Stimulated activated CD4-positive, alpha-beta T cell treated with anti-CD3 and anti-CD28 coated beads, Interleukin-15, amount 100 ng/mL, for 24 hours (primary cell): ENCODE measurements around the gene SYT15.
"Not testable (repeated sequence)": the region's sequence is repeated elsewhere in the genome, so short reads cannot be mapped to it uniquely, and the experiment has no call there.

ENCODE experiments used
- DNase-seq: peaks from one replicate; pipeline ENCODE4 v3.0.0-alpha.2; 2020

Gene SYT15

GRCh38 chr10:46594453-46595063 lies 15.6 kb downstream of the SYT15 start:
- not testable (repeated sequence) for DNase-seq

GRCh38 chr10:46596570-46596969 lies 17.6 kb downstream of the SYT15 start:
- not testable (repeated sequence) for DNase-seq

- DNase-seq = peak; percentile 26
These were observed 18.8 kb downstream of the SYT15 start for GRCh38 chr10:46597616-46598246.

GRCh38 chr10:46600516-46600915 lies 21.6 kb downstream of the SYT15 start:
- DNase-seq = not testable (repeated sequence)

GRCh38 chr10:46615540-46615939 lies 36.6 kb downstream of the SYT15 start:
- DNase-seq = not testable (repeated sequence)

GRCh38 chr10:46616227-46616626 lies 37.3 kb downstream of the SYT15 start:
- not testable (repeated sequence) for DNase-seq

GRCh38 chr10:46617134-46617533 lies 38.2 kb downstream of the SYT15 start:
- DNase-seq = not testable (repeated sequence)

GRCh38 chr10:46617913-46618312 lies 39.0 kb downstream of the SYT15 start:
- not testable (repeated sequence) for DNase-seq

GRCh38 chr10:46623899-46624654 lies 45.1 kb downstream of the SYT15 start:
- not testable (repeated sequence) for DNase-seq

- not testable (repeated sequence) for DNase-seq
These were observed 50.9 kb downstream of the SYT15 start for GRCh38 chr10:46629805-46630204.

- DNase-seq = not testable (repeated sequence)
These were observed 51.9 kb downstream of the SYT15 start for GRCh38 chr10:46630816-46631215.

- DNase-seq = not testable (repeated sequence)
These were observed 52.8 kb downstream of the SYT15 start for GRCh38 chr10:46631683-46632082.

GRCh38 chr10:46634698-46635097 lies 55.8 kb downstream of the SYT15 start:
- not testable (repeated sequence) for DNase-seq

GRCh38 chr10:46635364-46635959 lies 56.5 kb downstream of the SYT15 start:
- not testable (repeated sequence) for DNase-seq

GRCh38 chr10:46640005-46640404 lies 61.1 kb downstream of the SYT15 start:
- DNase-seq = not testable (repeated sequence)
